ENCODE results near the gene CYP26B1.
"Not testable (repeated sequence)": the region's sequence is repeated elsewhere in the genome, so short reads cannot be mapped to it uniquely, and the experiment has no call there.

CYP26B1 gene

DNA sequence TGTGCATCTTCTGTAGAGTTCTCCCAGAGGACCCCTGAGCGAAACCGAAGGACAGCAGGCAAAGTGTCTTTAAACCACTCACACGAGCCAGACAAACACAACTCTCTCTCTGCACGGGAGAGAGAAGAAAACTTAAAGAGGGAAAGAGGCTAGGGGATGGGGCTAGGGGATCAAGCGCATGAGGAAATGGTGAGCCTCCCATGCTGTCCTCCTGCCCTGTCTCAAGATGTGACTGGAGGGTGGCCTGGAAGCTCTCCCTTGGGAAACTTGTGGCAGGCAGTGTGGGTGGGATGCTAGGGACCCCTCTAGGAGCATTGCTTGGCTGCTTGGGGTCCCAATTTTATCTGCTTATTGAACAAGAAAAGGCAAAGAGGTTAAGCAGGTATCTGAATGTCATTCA, 44.5 kb downstream of the CYP26B1 start:
- in situ Hi-C loops (cut with HindIII; ENCODE audit: low pct_unique_long_range_greater_than_20kb, low sequenced_read_pairs) = no loop called here
- TF ChIP-seq JUND (IDR thresholded peaks at IDR 0.05; ENCODE audit: low read depth) = no peak
- no peak for DNase-seq (ENCODE audit: low read depth in 1 of 2, low spot score in 1 of 2)

DNA sequence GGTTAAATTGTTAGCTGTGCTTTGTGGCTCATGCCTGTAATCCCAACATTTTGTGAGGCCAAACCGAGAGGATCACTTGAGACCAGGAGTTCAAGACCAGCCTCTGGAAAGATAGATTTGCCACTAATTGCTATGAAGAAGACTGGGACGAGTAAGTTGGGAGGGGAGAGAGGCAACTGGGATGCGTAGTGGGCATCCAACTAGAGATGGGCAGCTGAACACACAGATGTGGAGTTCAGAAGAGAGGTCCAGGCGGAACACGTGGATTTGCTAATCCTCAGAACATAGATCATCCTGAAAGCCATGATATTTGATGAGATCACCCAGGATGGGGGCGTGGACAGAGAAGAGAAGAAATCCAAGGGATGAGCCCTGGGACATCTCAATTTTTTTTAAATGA, 48.7 kb downstream of the CYP26B1 start:
- DNase-seq (ENCODE audit: low read depth in 1 of 2, low spot score in 1 of 2) = no peak
- in situ Hi-C loops (cut with HindIII; ENCODE audit: low pct_unique_long_range_greater_than_20kb, low sequenced_read_pairs) = no loop called here
- no peak for TF ChIP-seq JUND (IDR thresholded peaks at IDR 0.05; ENCODE audit: low read depth)

DNA sequence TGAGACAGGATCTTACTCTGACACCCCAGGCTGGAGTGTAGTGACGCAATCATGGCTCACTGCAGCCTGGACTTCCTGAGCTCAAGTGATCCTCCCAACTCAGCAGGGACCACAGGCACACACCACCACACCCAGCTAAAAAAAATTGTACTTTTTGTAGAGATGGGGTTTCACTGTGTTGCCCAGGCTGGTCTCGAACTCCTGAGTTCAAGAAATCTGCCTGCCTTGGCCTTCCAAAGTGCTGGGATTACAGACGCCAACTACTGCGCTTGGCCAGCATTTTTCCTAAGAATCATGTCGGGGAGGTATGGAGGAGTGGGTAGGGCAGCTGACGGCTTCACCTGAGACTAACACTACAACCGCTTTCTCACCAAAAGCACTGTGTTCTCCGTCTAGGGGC, 50.4 kb downstream of the CYP26B1 start:
- no peak for DNase-seq (ENCODE audit: low read depth in 1 of 2, low spot score in 1 of 2)
- in situ Hi-C loops (cut with HindIII; ENCODE audit: low pct_unique_long_range_greater_than_20kb, low sequenced_read_pairs) = no loop called here

DNA sequence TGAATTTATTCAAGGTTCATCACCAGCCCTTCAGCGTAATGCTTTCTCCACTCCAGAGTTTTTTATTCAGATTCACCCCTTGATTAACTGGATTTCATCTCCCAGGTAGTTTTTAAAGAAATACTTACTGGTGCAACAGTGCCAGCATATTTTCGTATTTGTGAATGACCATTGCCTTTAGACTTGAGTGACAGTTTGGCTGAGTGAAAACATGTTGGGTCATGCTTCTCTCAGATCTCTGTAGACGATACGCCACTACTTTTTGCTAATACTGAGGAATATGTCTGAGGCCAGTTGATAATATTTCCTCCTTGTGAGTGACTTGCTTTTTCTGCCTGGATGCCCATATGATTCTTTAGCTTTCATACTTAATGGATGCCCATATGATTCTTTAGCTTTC, 51.5 kb downstream of the CYP26B1 start:
- in situ Hi-C loops (cut with HindIII; ENCODE audit: low pct_unique_long_range_greater_than_20kb, low sequenced_read_pairs) = no loop called here
- no peak for DNase-seq (ENCODE audit: low read depth in 1 of 2, low spot score in 1 of 2)
- TF ChIP-seq JUND (IDR thresholded peaks at IDR 0.05; ENCODE audit: low read depth) = no peak

More for the DNA sequence above, 50.4 kb downstream of the CYP26B1 start:
- TF ChIP-seq JUND (IDR thresholded peaks at IDR 0.05; ENCODE audit: low read depth) = no peak

DNA sequence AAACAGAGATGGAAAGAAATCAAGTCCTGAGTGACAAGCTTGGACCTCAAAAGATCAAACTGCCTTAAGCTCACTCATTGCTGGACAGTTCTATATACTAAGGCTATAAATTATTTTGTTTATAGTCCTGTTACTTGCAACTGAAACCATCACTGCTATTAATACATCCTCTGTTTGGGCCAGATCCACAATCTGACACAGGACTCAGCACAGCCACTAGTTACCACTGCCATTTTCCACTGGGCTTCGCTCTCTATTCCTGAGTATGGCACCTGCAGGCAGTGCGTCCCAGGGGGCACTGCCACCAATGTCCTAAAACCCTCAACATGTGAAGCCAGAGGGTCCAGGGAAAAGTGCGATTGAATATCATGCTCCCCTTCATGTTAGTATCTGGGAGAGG, 52.3 kb downstream of the CYP26B1 start:
- TF ChIP-seq JUND (IDR thresholded peaks at IDR 0.05; ENCODE audit: low read depth) = no peak
- in situ Hi-C loops (cut with HindIII; ENCODE audit: low pct_unique_long_range_greater_than_20kb, low sequenced_read_pairs) = no loop called here
- DNase-seq (ENCODE audit: low read depth in 1 of 2, low spot score in 1 of 2) = no peak

DNA sequence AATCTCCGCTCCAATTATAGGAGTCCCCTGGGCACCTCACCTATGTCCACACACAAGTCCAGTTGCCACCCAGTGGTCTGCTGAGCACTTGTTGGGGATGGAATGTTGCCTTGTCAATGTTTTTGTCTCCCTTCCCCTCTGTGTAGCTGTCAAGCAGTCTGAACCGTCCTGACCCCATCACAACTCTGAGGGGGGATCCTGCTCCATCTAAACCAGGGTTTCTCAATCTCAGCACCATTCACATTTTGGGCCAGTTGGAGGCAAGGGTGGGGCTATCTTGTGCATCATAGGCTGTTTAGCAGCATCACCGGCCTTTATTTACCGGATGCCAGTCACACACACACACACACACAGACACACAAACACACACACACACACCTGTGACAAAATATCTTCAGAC, 53.0 kb downstream of the CYP26B1 start:
- in situ Hi-C loops (cut with HindIII; ENCODE audit: low pct_unique_long_range_greater_than_20kb, low sequenced_read_pairs) = no loop called here

DNA sequence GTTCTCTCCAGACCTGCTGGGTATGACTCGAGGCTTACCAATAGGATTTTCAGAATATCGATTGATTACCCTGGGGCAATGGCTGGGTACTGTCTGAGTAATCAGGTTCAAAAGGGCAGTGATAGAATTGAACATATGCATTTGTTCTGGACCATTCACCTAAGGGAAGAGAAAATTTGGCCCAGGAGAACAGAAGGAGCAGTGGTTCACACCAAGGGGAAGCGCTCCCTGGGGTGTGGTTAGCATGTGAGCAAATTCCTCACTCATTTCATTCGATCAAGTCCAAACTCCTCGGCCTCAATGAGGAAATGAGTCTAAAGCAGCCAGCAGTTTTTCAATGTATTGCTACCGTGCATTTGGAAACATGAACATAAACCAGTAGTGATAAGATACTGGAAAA, 55.6 kb downstream of the CYP26B1 start:
- DNase-seq (ENCODE audit: low read depth in 1 of 2, low spot score in 1 of 2) = no peak
- in situ Hi-C loops (cut with HindIII; ENCODE audit: low pct_unique_long_range_greater_than_20kb, low sequenced_read_pairs) = no loop called here
- TF ChIP-seq JUND (IDR thresholded peaks at IDR 0.05; ENCODE audit: low read depth) = no peak

More for the DNA sequence above, 53.0 kb downstream of the CYP26B1 start:
- DNase-seq (ENCODE audit: low read depth in 1 of 2, low spot score in 1 of 2) = no peak
- TF ChIP-seq JUND (IDR thresholded peaks at IDR 0.05; ENCODE audit: low read depth) = no peak

DNA sequence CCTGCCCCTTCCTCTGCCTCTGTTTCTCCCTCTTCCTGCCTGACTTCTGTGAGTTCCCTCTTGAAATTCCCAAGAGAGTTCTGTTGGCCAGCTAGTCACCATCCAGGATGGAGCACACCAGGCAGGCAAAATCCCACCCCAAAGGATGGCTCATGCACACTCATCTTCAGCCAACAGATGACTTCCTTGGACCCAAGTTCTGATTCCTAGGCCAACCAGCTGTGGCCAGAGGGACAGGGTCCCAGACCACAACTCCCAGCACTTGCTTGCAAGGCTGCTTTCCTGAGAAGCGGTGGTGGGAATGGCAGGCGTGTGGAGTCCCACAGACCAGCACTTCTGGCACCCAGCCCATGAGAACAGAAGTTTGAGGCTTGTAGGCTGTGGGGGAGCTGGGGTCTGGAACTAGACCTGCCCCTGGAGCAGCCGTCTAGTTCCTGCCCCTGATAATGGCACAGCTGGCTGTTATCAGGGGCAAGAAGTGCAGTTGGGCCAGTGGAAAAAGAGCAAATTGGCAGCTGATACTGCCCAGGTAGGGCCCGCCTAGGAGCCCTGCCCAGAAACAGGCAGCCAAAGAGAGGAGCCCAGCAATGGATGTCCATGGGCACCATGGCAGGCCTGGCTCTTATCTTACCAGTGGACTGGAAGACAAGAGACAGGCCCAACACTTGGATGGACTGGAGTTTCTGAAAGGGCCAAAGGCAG, 56.7 kb downstream of the CYP26B1 start:
- TF ChIP-seq JUND (IDR thresholded peaks at IDR 0.05; ENCODE audit: low read depth) = no peak
- in situ Hi-C loops (cut with HindIII; ENCODE audit: low pct_unique_long_range_greater_than_20kb, low sequenced_read_pairs) = no loop called here
- no peak for DNase-seq (ENCODE audit: low read depth in 1 of 2, low spot score in 1 of 2)

DNA sequence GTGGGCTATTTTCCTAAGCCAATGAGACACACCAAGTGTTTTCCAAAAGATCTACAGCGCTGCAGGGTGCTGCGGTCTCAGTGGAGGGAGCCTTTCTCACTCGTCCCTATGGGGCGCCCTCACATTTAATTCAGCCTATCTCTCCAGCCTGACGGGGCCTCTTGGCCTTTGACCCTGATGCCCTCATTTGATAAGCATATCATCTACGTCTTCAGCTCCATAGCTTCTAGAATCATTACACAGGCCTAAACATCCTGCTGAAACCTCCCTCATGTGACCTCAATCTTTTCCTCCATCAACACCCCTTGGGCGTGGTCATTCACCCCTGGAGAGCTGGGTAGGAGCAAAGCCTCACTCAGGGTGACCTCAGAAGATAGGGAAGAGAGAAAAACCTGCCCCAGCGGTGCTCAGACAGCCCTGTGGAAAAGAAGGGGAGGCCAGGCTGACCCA, 57.4 kb downstream of the CYP26B1 start:
- no peak for TF ChIP-seq JUND (IDR thresholded peaks at IDR 0.05; ENCODE audit: low read depth)
- no peak for DNase-seq (ENCODE audit: low read depth in 1 of 2, low spot score in 1 of 2)
- in situ Hi-C loops (cut with HindIII; ENCODE audit: low pct_unique_long_range_greater_than_20kb, low sequenced_read_pairs) = no loop called here

DNA sequence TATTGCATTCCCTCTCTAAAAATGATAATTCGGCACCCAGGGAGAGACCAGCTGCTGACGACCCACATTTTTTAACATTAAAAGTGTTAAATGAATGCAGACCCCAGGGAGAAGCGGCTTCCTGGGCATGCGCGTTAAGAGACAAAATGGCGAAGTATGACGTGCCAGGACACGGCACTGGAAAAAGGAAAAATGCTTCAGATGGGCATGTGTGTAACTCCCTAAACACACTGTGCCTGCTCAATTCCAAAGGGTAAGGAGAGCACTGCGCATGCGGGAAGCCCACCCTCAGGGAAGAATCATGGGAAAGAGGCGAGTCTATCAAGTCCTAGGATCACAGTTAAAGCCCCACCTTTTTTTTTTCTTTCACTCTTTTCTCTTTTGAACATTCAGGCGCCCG, 58.1 kb downstream of the CYP26B1 start:
- in situ Hi-C loops (cut with HindIII; ENCODE audit: low pct_unique_long_range_greater_than_20kb, low sequenced_read_pairs) = no loop called here
- no peak for DNase-seq (ENCODE audit: low read depth in 1 of 2, low spot score in 1 of 2)
- no peak for TF ChIP-seq JUND (IDR thresholded peaks at IDR 0.05; ENCODE audit: low read depth)

DNA sequence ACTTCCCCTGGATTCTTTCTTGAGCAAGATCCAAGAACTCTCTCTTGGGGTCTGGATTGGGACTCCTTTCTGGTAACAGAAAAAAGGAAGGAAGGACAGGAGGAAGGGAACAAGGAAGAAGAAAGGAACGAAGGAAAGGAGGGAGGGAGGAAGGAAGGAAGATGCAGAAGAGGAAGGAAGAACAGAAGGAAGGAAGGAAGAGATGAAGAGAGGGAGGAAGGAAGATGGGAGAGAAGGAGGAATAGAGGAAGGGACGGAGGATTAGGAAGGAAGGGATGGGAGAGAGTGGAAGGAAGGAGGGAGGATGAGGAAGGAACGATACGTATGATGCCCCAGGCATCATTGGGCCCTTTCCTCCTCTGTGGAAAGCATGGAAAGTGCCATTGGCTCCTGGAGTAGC, 58.6 kb downstream of the CYP26B1 start:
- no peak for TF ChIP-seq JUND (IDR thresholded peaks at IDR 0.05; ENCODE audit: low read depth)
- in situ Hi-C loops (cut with HindIII; ENCODE audit: low pct_unique_long_range_greater_than_20kb, low sequenced_read_pairs) = no loop called here

DNA sequence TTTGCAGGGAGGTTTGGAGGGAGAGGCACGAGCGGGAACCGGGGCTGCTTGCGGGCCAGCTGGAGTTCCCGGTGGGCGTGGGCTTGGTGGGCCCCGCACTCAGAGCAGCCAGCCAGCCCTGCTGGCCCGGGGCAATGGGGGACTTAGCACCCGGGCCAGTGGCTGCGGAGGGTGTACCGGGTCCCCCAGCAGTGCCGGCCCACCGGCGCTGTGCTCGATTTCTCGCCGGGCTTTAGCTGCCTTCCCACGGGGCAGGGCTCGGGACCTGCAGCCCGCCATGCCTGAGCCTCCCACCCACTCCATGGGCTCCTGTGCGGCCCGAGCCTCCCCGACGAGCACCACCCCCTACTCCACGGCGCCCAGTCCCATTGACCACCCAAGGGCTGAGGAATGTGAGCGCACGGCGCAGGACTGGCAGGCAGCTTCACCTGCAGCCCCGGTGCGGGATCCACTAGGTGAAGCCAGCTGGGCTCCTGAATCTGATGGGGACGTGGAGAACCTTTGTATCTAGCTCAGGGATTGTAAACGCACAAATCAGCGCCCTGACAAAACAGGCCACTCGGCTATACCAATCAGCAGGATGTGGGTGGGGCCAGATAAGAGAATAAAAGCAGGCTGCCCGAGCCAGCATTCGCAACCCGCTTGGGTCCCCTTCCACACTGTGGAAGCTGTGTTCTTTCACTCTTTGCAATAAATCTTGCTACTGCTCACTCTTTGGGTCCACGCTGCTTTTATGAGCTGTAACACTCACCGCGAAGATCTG, 60.6 kb downstream of the CYP26B1 start:
- in situ Hi-C loops (cut with HindIII; ENCODE audit: low pct_unique_long_range_greater_than_20kb, low sequenced_read_pairs); DNase-seq (ENCODE audit: low read depth in 1 of 2, low spot score in 1 of 2): not testable (repeated sequence)

More for the DNA sequence above, 58.6 kb downstream of the CYP26B1 start:
- DNase-seq (ENCODE audit: low read depth in 1 of 2, low spot score in 1 of 2) = no peak

DNA sequence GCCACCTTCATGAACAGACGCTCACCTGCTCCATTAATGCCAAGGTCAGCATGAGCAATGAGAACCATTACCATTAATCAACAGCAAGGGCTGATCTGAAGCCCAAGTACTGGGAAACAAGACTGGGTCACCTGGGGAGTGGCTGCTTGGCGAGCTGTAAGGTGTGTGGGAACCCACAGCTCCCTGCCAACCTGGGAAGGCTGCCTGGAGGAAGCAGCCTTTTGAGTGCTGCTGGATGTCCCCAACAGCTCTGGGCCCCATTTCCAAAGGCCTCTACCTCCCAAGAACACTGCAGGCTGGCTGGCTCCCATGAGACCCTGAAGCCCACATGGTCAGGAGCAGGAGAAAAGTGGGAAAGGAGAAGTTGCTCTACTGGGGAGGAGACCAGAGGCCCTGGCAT, 62.1 kb downstream of the CYP26B1 start:
- no peak for TF ChIP-seq JUND (IDR thresholded peaks at IDR 0.05; ENCODE audit: low read depth)
- in situ Hi-C loops (cut with HindIII; ENCODE audit: low pct_unique_long_range_greater_than_20kb, low sequenced_read_pairs) = no loop called here
- no peak for DNase-seq (ENCODE audit: low read depth in 1 of 2, low spot score in 1 of 2)

Measured in T47D (cell line).